M059J (cell line): ENCODE results near the gene RTN4R. TPM values are rescaled to one million over a fixed set of nuclear protein-coding genes. Genes with fewer than 3 reads are reported as not detected.

Experiments used
- DNase-seq: peaks from one replicate; pipeline ENCODE4 v3.0.0-alpha.2; 2012; ENCODE audit warnings: low read depth
- total RNA-seq: library from RNA; depleted of rRNA; stranded (reverse); fragments of >200 nt; shearing (Covaris generic); gene quantifications from 2 replicates; pipeline ENCODE4 v1.2.3, GENCODE V29; 2014

The RTN4R gene
- total RNA-seq, 1 experiment from 2014 or later = 2.4 TPM

- DNase-seq = no peak
These were observed 25.5 kb downstream of the RTN4R start for GRCh38 chr22:20242393-20243175.

GRCh38 chr22:20241579-20242392 is 26.3 kb downstream of the RTN4R start:
- DNase-seq = peak; percentile 13

GRCh38 chr22:20240900-20241299 is 27.2 kb downstream of the RTN4R start:
- DNase-seq = no peak

- no peak for DNase-seq
These were observed 27.7 kb downstream of the RTN4R start for GRCh38 chr22:20240447-20240764.

DNA sequence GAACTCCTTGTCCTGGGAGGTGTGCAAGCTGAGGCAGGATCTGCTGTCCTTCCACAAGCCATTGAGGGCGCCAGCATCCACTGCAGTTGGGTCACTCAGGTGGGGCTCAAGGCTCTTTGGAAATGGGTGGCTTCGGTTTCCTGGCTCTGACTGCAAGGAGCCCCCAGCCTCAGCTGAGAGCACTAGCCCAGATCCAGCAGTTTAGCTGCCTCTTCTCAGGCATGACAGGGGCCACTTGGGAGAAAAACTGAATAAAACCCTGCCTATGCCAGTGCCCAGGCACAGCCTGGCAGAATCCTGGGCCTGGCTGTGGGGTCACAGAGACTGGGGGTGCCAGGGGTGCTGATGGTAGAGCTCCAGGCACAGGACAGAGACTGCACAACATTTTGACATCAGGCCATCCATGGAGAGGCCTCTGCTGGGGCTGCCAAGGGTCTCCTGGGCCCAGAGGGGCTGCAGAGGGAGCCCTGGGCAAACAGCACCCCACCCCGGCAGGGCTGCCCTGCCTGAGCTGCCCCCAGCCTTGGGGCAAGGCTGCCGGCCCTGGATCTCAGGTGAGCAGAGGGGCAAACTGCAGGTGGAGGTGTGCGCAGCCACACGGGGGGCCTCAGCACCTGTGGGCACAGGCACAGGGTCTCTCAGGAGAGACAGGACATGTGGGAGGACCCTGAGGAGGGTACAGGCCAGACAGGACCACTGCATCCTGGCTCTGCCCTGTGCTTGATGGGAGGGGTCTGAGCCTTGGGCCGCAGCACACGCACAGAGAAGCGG is 28.3 kb downstream of the RTN4R start:
- DNase-seq = no peak

DNA sequence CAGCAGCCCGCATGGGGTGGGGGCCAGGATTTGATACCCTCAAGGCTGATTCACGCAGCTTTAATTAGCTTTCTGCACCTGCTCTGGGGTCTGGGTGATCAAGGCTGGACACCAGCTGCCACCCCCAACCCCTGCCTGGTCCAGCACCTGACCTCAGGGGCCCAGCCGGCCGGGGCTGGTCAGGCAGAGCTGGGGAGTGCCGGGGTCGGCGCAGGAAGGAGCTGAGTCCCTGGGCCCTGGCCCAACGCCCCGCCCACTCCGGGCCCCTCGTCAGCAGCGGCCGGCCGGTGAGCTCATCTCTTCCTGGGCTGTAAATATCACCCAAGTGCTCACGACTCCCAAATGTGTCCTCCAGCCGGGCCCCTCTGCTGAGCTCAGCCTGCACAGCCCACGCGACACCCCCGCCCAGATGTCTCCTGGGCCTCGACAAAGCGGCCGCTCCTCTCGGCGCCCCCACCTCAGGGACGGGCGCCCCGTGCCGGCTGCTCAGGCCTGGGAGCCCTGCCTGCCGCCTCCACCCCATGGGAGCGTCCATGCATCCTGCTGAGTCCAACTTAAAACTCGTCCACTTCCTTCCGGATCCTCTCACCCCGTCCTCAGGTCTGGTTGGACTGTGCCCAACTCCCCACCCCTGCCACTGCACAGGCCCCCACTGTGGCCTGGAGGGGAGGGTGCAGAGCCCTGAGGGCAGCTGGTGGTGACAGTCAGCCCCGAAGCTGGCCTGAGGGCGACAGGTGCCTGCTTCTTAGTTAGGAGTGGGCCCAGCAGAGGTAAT is 29.0 kb downstream of the RTN4R start:
- no peak for DNase-seq

DNA sequence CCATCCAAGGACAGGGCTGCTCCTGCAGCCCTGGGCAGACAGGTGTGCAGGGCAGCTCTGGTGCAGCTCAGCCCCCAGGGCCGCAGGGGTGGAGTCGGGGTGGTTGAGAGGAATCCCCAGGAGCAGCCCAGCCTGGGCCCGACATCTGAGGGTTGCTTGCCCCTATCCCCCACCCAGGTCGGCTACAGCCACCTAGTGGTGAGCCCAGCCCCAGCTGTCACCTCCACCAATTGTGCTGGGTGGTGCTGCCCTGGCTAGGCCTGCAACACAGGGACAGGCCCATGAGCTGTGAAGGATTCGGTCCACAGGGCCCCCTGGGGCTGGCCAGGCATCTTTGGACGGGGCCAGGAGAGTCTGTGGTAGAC is 29.6 kb downstream of the RTN4R start:
- peak; percentile 12 for DNase-seq

DNA sequence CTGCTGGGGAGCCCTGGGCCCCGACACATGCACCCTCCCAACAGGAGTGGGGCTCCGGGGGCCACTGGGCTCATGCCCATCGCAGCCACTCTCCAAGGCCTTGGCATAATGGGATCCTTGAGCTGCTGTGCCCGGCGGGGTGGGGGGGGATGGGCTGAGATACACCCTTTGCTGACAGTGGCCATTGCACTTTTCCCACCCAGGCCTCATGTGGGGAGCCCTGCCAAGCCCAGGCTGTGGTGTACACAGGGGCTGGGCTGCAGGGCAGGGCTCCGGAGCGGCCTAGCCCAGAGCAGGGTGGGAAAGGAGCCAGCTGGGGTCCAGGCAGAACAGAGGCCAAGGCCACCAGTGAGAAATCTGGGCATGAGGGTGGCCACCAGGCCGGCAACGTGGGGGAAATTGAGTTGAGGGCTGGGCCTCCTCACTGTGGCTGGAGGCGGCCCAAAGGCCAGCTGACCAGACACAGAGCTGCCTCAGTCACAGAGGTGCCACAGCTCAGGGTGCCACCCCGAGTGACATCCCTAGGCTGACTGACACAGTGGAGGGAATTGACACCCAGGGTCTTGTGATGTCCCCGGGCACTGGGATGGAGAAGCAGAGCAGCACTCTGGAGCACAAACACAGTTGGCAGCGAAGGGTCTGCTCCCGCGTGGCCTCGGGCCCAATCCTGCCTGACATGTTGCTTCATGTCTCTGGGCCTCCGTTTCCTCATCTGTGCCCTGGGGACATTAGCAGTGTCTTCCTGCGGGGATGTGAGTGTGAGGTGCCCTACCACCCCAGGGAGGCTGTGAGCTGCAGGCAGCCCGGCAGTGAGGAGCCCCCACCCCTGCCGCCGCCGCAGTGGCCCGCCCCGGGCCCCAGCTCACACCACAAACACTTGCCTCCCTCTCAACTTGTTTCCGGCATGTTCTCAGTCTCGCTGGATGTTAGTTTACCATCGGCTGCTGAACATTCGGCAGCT is 30.4 kb downstream of the RTN4R start:
- no peak for DNase-seq

DNA sequence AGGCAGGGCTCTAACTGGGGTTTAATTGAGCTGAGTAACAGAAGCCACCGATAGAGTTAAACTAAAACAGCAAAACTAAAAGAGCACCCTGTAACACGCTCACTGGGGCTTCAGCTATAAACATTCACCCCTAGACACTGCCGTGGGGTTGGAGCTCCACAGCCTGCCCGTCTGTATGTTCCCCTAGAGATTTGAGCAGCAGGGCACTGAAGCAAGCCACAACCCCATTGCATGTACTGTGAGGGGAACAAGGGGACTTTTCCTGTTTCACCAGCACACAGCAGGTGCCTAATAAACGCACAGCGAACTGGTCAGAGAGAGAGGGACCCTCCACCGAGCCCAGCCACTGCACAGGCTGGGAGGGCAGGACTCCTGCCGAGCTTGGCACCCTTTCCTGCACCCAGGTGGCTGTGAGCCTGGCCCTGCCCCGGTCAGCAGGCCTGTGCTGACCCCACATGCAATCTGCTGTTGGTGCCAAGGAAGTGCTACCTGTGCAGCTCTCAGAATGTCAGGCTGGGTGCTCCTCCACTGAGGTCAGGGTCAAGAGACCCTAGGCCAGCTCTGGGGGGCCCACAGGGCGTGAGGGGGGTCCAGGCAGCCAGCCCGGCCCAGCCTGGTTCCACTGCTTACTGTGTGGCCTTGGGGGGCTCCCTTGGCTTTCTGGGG is 31.9 kb downstream of the RTN4R start:
- no peak for DNase-seq

- no peak for DNase-seq
These were observed 32.6 kb downstream of the RTN4R start for GRCh38 chr22:20235389-20235991.

GRCh38 chr22:20234760-20235388 is 33.2 kb downstream of the RTN4R start:
- DNase-seq = no peak

- no peak for DNase-seq
These were observed 33.8 kb downstream of the RTN4R start for GRCh38 chr22:20234314-20234682.

DNA sequence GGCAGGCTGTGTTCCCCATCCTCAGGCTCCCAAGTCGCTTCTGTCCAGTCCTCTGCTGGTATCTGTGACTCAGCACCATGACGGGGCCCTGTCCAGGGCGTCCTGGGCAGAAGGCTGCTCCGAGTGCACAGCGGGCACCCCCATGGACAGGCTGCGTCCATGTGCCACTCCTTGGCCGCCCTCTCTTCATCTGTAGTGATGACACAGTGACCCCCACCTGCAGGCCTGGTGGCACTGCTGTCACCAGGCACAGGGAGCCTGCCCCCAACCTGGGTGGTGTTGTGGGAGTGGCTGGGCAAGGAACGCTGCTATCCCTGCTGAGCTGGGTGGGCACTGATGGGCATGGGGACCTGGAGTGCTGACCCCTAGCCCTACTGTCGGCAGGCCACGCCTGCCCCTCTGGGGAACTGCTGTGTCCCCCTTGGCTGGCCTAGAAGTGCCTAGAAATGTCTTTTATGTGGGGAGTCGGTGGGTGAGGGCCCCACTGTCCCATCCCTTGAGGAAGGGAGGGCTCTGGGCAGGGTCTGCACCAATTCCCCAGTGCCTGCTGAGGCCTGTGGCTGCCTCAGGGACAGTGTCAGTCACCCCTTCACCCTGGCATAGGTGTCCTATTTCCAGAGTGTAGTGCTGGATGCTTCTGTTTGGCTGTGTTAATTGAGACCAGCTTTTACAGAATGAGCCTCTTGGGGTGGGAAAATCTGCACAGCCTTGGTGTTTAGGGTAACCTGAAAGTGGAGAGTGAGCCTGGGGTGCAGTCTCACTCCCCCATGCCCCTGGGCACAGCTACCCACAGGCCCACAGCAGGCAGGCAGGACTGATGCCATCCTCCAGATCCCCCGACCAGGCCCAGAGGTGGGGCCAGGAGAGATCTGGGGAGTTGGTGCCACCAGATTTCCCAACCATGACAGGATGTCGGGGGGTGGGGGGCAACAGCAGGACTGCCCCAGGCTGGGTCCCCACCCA is 34.5 kb downstream of the RTN4R start:
- DNase-seq = no peak

- no peak for DNase-seq
These were observed 35.3 kb downstream of the RTN4R start for GRCh38 chr22:20232781-20233180.

GRCh38 chr22:20232237-20232598 is 35.9 kb downstream of the RTN4R start:
- no peak for DNase-seq

DNA sequence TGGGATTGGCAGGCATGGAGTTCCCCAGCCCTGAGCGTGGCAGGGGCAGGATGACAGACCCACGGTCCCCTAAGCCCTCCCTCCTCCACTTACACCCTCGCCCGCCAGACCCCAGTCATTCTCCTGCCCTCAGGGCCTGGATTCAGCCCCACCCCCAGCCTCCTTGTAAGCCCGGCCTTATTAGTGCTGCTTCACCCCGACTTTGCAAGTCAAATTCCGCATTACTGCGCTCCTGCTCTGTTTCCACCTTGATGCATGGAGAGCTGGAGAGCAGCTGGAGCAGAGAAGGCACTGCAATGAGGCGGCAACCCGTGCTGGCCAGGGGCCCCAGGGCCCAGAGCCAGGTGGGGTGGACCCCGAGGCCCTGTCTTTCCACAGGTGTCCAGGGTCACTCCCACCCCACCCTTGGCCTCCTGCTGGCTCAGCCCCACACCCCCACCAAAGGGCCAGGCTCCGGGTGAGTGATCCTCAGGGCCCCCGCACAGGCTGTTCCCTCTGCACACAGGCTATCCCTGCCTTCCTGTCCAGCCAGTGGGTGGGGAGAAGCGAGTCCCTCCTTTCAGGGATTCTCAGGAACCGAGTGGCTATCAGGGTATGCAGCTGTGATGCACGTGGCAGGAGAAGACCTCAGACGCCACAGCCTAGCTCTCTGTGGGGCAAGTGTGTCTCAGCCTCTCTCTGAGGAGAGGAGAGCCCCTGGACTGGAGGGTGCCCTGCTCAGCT is 36.4 kb downstream of the RTN4R start:
- no peak for DNase-seq

DNA sequence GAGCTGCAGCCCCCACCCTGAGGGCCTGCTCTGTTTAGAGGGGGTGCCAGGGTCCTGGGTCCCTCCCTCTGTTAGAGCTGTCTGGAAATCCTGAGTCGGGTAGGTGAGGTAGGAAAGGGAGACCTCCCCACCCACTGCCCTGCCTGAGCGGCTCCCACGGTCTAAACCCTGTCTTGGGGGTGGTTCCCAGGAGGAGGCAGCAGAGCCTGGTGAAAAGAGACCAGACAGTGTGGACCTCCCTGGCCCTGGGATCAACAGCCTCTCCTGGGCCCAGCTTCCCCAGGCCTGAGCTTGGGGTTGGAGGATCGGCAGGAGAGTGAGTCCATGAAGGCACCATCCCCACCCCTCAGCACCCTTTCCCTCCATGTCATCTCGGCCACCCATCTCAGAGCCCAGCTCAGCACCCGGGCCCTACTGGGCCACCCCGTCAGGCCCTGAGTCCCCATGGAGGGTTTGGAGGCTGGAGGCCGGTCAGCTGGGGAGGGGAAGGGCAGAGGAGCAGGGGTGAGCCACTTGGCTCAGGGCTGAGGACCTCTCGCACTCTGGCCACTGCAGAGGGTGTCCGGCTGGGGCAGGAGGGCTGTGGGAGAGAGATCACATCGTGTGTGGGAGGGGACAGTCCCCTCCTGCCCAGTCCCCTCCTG is 37.2 kb downstream of the RTN4R start:
- DNase-seq = no peak
